GM12801 (cell line): ENCODE results near the gene ZFYVE28.

ENCODE experiments used
- TF ChIP-seq, protein P1 (sequence below): IDR thresholded peaks from one replicate; pipeline ENCODE4 v1.5.1; 2011; ENCODE audit warnings: control low read depth; ENCODE audit not compliant: insufficient read length; ENCODE audit errors: extremely low read depth

The ZFYVE28 gene

GRCh38 chr4:2442175-2442993 is 23.9 kb upstream of the ZFYVE28 start:
- TF ChIP-seq, protein P1, sequence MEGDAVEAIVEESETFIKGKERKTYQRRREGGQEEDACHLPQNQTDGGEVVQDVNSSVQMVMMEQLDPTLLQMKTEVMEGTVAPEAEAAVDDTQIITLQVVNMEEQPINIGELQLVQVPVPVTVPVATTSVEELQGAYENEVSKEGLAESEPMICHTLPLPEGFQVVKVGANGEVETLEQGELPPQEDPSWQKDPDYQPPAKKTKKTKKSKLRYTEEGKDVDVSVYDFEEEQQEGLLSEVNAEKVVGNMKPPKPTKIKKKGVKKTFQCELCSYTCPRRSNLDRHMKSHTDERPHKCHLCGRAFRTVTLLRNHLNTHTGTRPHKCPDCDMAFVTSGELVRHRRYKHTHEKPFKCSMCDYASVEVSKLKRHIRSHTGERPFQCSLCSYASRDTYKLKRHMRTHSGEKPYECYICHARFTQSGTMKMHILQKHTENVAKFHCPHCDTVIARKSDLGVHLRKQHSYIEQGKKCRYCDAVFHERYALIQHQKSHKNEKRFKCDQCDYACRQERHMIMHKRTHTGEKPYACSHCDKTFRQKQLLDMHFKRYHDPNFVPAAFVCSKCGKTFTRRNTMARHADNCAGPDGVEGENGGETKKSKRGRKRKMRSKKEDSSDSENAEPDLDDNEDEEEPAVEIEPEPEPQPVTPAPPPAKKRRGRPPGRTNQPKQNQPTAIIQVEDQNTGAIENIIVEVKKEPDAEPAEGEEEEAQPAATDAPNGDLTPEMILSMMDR, result no peak

DNA sequence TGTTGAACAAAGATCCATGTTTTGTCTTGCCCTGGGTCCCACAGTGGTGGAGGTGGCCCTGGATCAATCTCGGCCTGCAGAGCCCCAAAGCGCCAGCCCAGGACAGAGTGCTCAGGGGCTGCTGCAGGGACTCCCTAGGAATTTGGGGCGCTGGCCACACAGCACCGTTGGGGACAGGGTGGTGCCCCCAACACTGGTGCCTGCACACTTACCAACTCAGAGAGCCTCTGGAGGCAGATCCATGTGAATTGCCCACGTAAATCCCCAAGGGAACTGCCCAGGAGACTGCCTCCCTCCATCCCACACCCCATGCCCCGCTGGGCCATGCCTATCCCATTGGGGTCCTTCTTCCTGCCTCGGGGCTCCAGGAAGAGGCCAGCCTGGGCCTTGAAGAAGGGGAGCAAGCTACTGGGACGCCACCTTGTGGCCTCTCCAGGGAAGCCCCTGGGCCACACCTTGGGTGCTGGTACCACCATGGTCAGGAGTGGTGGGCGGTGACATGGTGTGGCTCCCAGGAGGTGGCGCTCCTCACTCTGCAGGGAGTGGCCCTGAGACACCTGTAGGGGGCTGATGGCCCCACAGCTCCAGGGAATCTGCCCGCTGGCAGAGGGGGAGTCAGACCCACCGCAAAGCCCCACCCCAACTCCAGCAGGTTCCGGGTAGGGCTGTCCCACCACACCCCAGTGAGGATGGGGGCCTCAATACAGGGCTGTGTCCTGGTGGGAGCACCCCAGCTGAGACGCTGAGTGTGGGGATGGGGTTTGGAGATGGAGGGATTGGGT is 23.1 kb upstream of the ZFYVE28 start:
- TF ChIP-seq, protein P1, result no peak

- TF ChIP-seq, protein P1, result no peak
These were observed 20.6 kb upstream of the ZFYVE28 start for GRCh38 chr4:2438822-2439718.

- TF ChIP-seq, protein P1, result no peak
These were observed 19.2 kb upstream of the ZFYVE28 start for GRCh38 chr4:2437475-2438215.

DNA sequence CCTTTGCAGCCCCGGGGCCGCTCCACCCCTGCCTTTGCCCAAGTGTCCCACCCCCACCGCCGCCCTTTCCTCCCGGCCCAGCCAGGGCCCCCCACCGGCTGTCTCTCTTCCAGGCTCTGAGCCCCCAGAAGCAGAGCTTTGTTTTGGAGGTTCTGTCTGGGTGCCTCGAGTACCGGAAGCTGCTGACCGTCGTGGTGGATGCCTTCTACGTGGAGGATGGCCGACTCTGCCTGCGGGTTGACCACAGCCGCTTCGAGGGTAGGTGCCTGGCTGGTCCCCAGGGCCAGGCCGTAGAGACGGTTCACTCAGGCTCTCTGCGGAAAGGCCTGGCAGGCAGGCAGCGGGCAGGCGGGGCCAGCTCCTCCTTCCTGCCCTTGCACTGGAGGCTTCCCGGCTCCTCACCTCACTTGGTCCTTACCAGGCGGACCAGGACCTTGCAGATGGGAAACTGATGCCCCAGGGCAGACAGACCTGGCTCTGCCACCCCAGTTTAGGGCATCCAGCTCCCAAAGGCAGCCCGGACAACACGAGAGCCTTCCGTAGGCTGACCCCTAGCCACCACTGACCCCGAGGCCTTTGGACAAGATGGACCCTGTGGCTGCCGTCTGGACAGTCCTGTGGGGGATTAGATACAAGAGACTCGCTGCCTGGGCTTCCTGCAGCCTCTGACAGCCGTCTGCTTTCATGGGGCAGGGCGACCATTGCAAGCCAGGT is 18.5 kb upstream of the ZFYVE28 start:
- TF ChIP-seq, protein P1, result no peak

DNA sequence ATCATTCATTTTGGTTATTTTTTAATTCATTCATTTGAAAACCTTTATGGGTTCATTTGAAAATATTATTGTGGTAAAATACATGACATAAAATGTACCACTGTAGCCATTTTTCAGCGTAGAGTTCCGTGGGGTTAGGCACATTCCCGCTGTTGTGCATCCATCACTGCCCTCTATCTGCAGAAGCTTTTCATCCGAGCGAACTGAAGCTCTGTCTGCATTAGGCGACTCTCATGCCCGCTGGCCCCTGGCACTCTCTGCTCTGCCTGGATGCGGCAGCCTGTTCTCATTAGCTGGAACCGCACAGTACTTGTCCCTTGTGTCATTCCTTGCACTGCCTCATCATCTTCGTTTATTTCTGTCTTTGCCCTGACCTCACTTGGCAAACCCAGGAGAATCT is 17.9 kb upstream of the ZFYVE28 start:
- TF ChIP-seq, protein P1, result no peak
